Astrocyte of the spinal cord (primary cell): ENCODE results near the gene ZFP91.

Experiments used
- DNase-seq: peaks from one replicate; pipeline ENCODE4 v3.0.0; 2011; ENCODE audit warnings: low read depth, low spot score
- H3K4me3 ChIP-seq: 2 replicates; pipeline ENCODE4 v1.5.1; 2011; ENCODE audit warnings: low read depth, mild to moderate bottlenecking, low read length, moderate library complexity
- in situ Hi-C: cut with HindIII; loops from 2 replicates; pipeline ENCODE4 v1.10.0; 2017; ENCODE audit warnings: low sequenced_read_pairs
- TF ChIP-seq, protein P1 (sequence below): IDR thresholded peaks from 2 replicates; pipeline ENCODE4 v1.5.1; 2012; ENCODE audit warnings: low read depth, mild to moderate bottlenecking, low read length, inconsistent platforms

ZFP91 gene

DNA sequence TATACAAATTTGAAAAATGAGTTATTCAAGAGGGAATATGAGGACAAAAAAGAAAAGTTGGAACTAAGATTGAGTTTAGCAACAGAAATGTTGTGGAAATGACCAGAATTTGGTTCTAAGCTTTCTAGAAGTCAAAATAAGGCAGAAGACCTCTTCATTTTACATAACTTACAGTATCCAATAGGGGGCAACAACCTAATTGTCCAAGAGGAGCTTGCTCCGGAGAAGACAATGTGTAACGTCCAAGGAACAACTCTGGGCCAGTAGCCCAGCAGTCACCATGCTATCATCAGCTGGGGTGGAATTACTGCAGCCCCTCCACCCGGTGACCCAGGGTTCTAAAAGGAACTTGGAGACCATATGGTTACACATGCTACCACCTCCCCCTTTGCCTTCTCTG is 57.7 kb downstream of the ZFP91 start:
- TF ChIP-seq, protein P1, sequence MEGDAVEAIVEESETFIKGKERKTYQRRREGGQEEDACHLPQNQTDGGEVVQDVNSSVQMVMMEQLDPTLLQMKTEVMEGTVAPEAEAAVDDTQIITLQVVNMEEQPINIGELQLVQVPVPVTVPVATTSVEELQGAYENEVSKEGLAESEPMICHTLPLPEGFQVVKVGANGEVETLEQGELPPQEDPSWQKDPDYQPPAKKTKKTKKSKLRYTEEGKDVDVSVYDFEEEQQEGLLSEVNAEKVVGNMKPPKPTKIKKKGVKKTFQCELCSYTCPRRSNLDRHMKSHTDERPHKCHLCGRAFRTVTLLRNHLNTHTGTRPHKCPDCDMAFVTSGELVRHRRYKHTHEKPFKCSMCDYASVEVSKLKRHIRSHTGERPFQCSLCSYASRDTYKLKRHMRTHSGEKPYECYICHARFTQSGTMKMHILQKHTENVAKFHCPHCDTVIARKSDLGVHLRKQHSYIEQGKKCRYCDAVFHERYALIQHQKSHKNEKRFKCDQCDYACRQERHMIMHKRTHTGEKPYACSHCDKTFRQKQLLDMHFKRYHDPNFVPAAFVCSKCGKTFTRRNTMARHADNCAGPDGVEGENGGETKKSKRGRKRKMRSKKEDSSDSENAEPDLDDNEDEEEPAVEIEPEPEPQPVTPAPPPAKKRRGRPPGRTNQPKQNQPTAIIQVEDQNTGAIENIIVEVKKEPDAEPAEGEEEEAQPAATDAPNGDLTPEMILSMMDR = no peak
- in situ Hi-C loops = no loop called here
- DNase-seq = no peak

DNA sequence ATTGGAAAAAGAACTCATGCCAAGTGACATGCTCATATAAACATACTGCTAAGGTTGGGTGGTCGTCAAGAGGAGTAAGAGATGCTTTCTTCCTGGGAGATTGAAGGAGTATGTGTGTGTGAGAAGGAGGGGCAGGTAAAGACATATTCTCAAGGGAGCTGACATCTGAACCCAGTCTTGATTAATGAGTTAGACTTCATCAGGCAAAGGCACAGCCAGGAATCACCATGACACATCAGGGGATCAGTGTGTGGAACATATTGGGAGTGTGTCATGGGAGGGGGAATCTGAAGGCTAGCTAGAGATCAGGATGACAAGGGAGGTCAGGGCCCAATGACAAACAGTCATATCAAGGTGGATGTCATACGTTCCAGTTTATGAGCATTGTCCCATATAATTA is 58.5 kb downstream of the ZFP91 start:
- no peak overlapping the region for H3K4me3 ChIP-seq
- in situ Hi-C loops = no loop called here
- DNase-seq = no peak
- TF ChIP-seq, protein P1 = no peak

More for the DNA sequence above, 57.7 kb downstream of the ZFP91 start:
- H3K4me3 ChIP-seq = no peak overlapping the region

DNA sequence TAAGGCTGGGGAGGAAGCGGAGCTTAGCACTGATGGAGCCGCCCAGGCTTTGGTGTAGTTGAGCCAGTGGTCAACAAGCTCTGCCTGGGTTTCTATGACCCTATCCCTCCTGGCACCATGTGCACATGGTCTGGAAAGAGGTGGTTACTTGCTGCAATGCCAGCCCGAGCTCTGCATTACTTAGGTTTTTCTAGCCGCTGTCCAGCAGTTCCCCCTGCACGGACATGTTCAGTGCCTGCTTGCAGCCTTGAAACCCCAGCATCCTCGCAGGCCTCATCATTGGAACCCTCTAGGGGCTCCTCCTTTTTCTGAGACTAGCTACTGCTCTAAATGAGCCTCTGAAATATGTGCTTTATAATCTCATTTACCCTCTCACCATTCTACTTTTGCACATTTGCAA is 60.2 kb downstream of the ZFP91 start:
- DNase-seq = no peak
- TF ChIP-seq, protein P1 = no peak
- H3K4me3 ChIP-seq = no peak overlapping the region
- in situ Hi-C loops = no loop called here

DNA sequence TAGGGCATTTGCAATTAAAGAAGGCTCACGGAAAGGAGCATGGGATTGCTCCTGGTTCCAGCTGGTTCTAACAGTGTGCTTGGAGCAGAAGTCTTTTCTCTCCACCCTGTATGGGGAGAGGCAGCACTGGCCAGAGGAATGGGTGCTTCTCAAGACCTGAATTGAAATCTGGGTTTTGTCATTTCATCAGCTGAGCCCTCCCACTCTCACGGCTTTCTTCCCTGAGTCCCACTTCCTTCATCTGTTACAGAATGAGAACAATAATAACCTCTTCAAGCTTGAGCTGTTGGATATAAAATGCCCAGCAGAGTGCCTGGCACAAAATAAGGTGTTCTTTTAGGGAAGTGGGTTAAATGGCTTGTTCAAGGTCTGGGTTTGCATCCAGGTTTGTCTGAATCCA is 60.8 kb downstream of the ZFP91 start:
- no peak overlapping the region for H3K4me3 ChIP-seq
- TF ChIP-seq, protein P1 = no peak
- no peak for DNase-seq
- in situ Hi-C loops = no loop called here

GRCh38 chr11:58640386-58641023 is 61.6 kb downstream of the ZFP91 start:
- TF ChIP-seq, protein P1 = no peak
- in situ Hi-C loops = no loop called here
- H3K4me3 ChIP-seq = no peak overlapping the region
- DNase-seq = no peak

GRCh38 chr11:58641341-58641740 is 62.5 kb downstream of the ZFP91 start:
- TF ChIP-seq, protein P1 = no peak
- H3K4me3 ChIP-seq = no peak overlapping the region
- DNase-seq = no peak
- in situ Hi-C loops = no loop called here
